Stimulated activated CD4-positive, alpha-beta T cell treated with anti-CD3 and anti-CD28 coated beads, Interleukin-1b, Interleukin-23, amount 100 ng/mL, for 24 hours (primary cell): ENCODE results near the gene CETP.
A peak's percentile ranks its signal among the peaks of the same experiment; 100 is the strongest.

Experiments used
- DNase-seq, 4 experiments: peaks; one replicate each; pipeline ENCODE4 v3.0.0-alpha.2; 2020; ENCODE audit warnings: low read depth in 4 of 4, low spot score in 1 of 4

Gene CETP

GRCh38 chr16:56961851-56962281 is at the start of gene CETP:
CETP (plus strand) TSS chr16:56961950; CDS start chr16:56961980, 30 bp downstream.
- no peak for DNase-seq

GRCh38 chr16:56912746-56913708 is 48.7 kb upstream of the CETP start:
- DNase-seq: no peak

GRCh38 chr16:56914896-56915295 is 46.9 kb upstream of the CETP start:
- no peak for DNase-seq

GRCh38 chr16:56915336-56916119 is 46.2 kb upstream of the CETP start:
- no peak for DNase-seq

- no peak for DNase-seq
Measured at GRCh38 chr16:56916571-56917403, 45.0 kb upstream of the CETP start.

GRCh38 chr16:56918467-56919012 is 43.2 kb upstream of the CETP start:
- DNase-seq: no peak

GRCh38 chr16:56919099-56919800 is 42.5 kb upstream of the CETP start:
- DNase-seq: no peak

- no peak for DNase-seq
Measured at GRCh38 chr16:56921571-56921970, 40.2 kb upstream of the CETP start.

GRCh38 chr16:56923481-56924091 is 38.2 kb upstream of the CETP start:
- no peak for DNase-seq

- DNase-seq: no peak
Measured at GRCh38 chr16:56927471-56927870, 34.3 kb upstream of the CETP start.

GRCh38 chr16:56929639-56930038 is 32.1 kb upstream of the CETP start:
- no peak for DNase-seq

- no peak for DNase-seq
Measured at GRCh38 chr16:56930486-56931270, 31.1 kb upstream of the CETP start.

GRCh38 chr16:56931271-56931891 is 30.4 kb upstream of the CETP start:
- DNase-seq: peak in 2 of 4 experiments; percentile 7 to 24

- DNase-seq: peak; percentile 93 to 98 (median 97)
Measured at GRCh38 chr16:56931892-56932720, 29.6 kb upstream of the CETP start, which contains the start of gene HERPUD1. HERPUD1 (plus strand) TSS chr16:56932142; CDS start chr16:56932245, 103 bp downstream.

- peak in 2 of 4 experiments; percentile 3 to 36 for DNase-seq
Measured at GRCh38 chr16:56932721-56933619, 28.8 kb upstream of the CETP start.

- DNase-seq: no peak
Measured at GRCh38 chr16:56933828-56934598, 27.7 kb upstream of the CETP start.
